ENCODE data around the gene TTC27.
A peak's percentile ranks its signal among the peaks of the same experiment; 100 is the strongest.
"Not testable (repeated sequence)": the region's sequence is repeated elsewhere in the genome, so short reads cannot be mapped to it uniquely, and the experiment has no call there.

TTC27 gene

GRCh38 chr2:32632089-32632488 is 4.2 kb downstream of the TTC27 start:
- H3K4me3 ChIP-seq (ENCODE audit: low read depth, low read length), result no peak overlapping the region
- DNase-seq (ENCODE audit: low read depth), result peak; percentile 56
- TF ChIP-seq CTCF (conservative IDR thresholded peaks at IDR 0.05; ENCODE audit: low read depth, low read length), result no peak

GRCh38 chr2:32633040-32633439 is 5.2 kb downstream of the TTC27 start:
- no peak overlapping the region for H3K4me3 ChIP-seq (ENCODE audit: low read depth, low read length)
- DNase-seq (ENCODE audit: low read depth), result no peak
- no peak for TF ChIP-seq CTCF (conservative IDR thresholded peaks at IDR 0.05; ENCODE audit: low read depth, low read length)

GRCh38 chr2:32638548-32638947 is 10.7 kb downstream of the TTC27 start:
- not testable (repeated sequence) for H3K4me3 ChIP-seq (ENCODE audit: low read depth, low read length); DNase-seq (ENCODE audit: low read depth)

GRCh38 chr2:32641180-32641579 is 13.3 kb downstream of the TTC27 start:
- DNase-seq (ENCODE audit: low read depth), result no peak
- TF ChIP-seq CTCF (conservative IDR thresholded peaks at IDR 0.05; ENCODE audit: low read depth, low read length), result no peak
- H3K4me3 ChIP-seq (ENCODE audit: low read depth, low read length), result no peak overlapping the region

- peak; percentile 88 for DNase-seq (ENCODE audit: low read depth)
- H3K4me3 ChIP-seq (ENCODE audit: low read depth, low read length), result no peak overlapping the region
- TF ChIP-seq CTCF (conservative IDR thresholded peaks at IDR 0.05; ENCODE audit: low read depth, low read length), result no peak
Observed at GRCh38 chr2:32647180-32647651, 19.4 kb downstream of the TTC27 start.

GRCh38 chr2:32652555-32653209 is 24.8 kb downstream of the TTC27 start:
- H3K4me3 ChIP-seq (ENCODE audit: low read depth, low read length), result no peak overlapping the region
- peak; percentile 6 for DNase-seq (ENCODE audit: low read depth)
- no peak for TF ChIP-seq CTCF (conservative IDR thresholded peaks at IDR 0.05; ENCODE audit: low read depth, low read length)

GRCh38 chr2:32656069-32656468 is 28.2 kb downstream of the TTC27 start:
- no peak for DNase-seq (ENCODE audit: low read depth)
- TF ChIP-seq CTCF (conservative IDR thresholded peaks at IDR 0.05; ENCODE audit: low read depth, low read length), result no peak
- H3K4me3 ChIP-seq (ENCODE audit: low read depth, low read length), result no peak overlapping the region
